SU-DHL-6 (cell line): ENCODE results near the gene EREG.

ENCODE experiments used
- H2AFZ ChIP-seq: fragments of 200-600 bp; sonication (generic); 2 replicates; pipeline ENCODE4 v1.6.1; 2014; ENCODE audit warnings: low read depth, mild to moderate bottlenecking, moderate library complexity, mixed read lengths, antibody characterized with exemption, low read length; ENCODE audit not compliant: severe bottlenecking
- H3F3A ChIP-seq: fragments of 200-600 bp; shearing (Covaris generic); 2 replicates; pipeline ENCODE4 v1.6.0; 2016; ENCODE audit warnings: antibody characterized with exemption, mild to moderate bottlenecking; ENCODE audit not compliant: insufficient read depth
- H3K27ac ChIP-seq: fragments of 200-600 bp; sonication (generic); 2 replicates; pipeline ENCODE4 v1.5.1; 2016; ENCODE audit warnings: low read depth, mild to moderate bottlenecking, low read length, moderate library complexity, mixed read lengths
- H3K27me3 ChIP-seq: fragments of 200-600 bp; sonication (generic), shearing (Covaris generic); 2 replicates; pipeline ENCODE4 v1.6.0; 2014; ENCODE audit warnings: mild to moderate bottlenecking, low read length
- H3K36me3 ChIP-seq: fragments of 200-600 bp; sonication (generic); 2 replicates; pipeline ENCODE4 v1.6.1; 2014; ENCODE audit warnings: mild to moderate bottlenecking, low read length, mixed read lengths
- H3K4me2 ChIP-seq: fragments of 300-600, 200-600 bp; shearing (Covaris generic), sonication (generic); 2 replicates; pipeline ENCODE4 v1.6.0; 2014; ENCODE audit warnings: low read length, low read depth, mild to moderate bottlenecking; ENCODE audit not compliant: poor library complexity, severe bottlenecking
- H3K4me3 ChIP-seq: fragments of 200-600 bp; sonication (generic); 2 replicates; pipeline ENCODE4 v1.5.1; 2014; ENCODE audit warnings: antibody characterized with exemption, low read length, mild to moderate bottlenecking, mixed read lengths; ENCODE audit not compliant: insufficient read depth, poor library complexity, severe bottlenecking
- H3K79me2 ChIP-seq: fragments of 200-600 bp; sonication (generic); 2 replicates; pipeline ENCODE4 v1.6.1; 2014; ENCODE audit warnings: mild to moderate bottlenecking, low read length, moderate library complexity; ENCODE audit not compliant: insufficient read depth
- H3K9ac ChIP-seq: fragments of 200-600 bp; sonication (generic); 2 replicates; pipeline ENCODE4 v1.7.0; 2014; ENCODE audit warnings: mild to moderate bottlenecking, low read length
- H3K9me2 ChIP-seq: fragments of 200-600 bp; sonication (generic); replicated peaks from 2 replicates; pipeline ENCODE4 v1.6.1; 2014; ENCODE audit warnings: low read length; ENCODE audit not compliant: insufficient read depth
- H3K9me3 ChIP-seq: fragments of 200-600 bp; sonication (generic); 2 replicates; pipeline ENCODE4 v1.6.1; 2014; ENCODE audit warnings: low read length, mixed read lengths; ENCODE audit not compliant: insufficient read depth
- H4K20me1 ChIP-seq: fragments of 200-600 bp; sonication (generic); 2 replicates; pipeline ENCODE4 v1.6.1; 2014; ENCODE audit warnings: low read depth, mild to moderate bottlenecking, antibody characterized with exemption, low read length, moderate library complexity, mixed read lengths
- EZH2phosphoT487 ChIP-seq: fragments of 200-600 bp; sonication (generic), shearing (Covaris generic); conservative IDR thresholded peaks from 2 replicates; pipeline ENCODE4 v1.6.1; 2018; ENCODE audit warnings: mild to moderate bottlenecking, antibody characterized with exemption, low read length, moderate library complexity, mixed read lengths
- TF ChIP-seq, protein P1 (sequence below): fragments of 200-600 bp; sonication (generic); IDR thresholded peaks from one replicate; pipeline ENCODE4 v1.5.1; 2017; ENCODE audit warnings: antibody characterized with exemption, mild to moderate bottlenecking, low read length, moderate library complexity; ENCODE audit not compliant: insufficient read depth, poor library complexity, severe bottlenecking

Gene EREG

DNA sequence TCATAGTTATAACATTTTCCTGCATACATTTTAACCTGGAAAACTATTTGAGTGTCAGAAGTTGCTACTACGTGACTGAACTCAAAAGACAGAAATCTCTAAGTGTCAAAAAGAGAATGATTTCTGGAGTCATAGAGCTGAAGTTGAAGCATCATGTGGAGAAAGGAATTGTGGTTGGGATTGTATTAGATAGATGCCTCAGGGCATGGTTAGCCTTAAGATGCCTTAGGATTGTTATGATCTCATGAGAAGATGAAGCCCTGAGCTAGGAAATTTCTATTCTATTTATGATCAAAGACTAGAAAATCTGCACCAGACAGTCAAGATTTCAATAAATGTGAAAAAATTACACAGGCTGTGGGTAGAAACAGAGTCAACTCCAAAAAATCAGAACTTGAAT, 36.4 kb upstream of the EREG start:
- no peaks in the 10 kb centered on the region for H4K20me1 ChIP-seq
- no peaks in the 10 kb centered on the region for H3K79me2 ChIP-seq
- no peak overlapping the region for H2AFZ ChIP-seq
- no peak for TF ChIP-seq EZH2phosphoT487
- TF ChIP-seq, protein P1, sequence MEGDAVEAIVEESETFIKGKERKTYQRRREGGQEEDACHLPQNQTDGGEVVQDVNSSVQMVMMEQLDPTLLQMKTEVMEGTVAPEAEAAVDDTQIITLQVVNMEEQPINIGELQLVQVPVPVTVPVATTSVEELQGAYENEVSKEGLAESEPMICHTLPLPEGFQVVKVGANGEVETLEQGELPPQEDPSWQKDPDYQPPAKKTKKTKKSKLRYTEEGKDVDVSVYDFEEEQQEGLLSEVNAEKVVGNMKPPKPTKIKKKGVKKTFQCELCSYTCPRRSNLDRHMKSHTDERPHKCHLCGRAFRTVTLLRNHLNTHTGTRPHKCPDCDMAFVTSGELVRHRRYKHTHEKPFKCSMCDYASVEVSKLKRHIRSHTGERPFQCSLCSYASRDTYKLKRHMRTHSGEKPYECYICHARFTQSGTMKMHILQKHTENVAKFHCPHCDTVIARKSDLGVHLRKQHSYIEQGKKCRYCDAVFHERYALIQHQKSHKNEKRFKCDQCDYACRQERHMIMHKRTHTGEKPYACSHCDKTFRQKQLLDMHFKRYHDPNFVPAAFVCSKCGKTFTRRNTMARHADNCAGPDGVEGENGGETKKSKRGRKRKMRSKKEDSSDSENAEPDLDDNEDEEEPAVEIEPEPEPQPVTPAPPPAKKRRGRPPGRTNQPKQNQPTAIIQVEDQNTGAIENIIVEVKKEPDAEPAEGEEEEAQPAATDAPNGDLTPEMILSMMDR: no peak
- H3F3A ChIP-seq: no peaks in the 10 kb centered on the region
- H3K9me3 ChIP-seq: no peaks in the 10 kb centered on the region
- H3K27me3 ChIP-seq: no peaks in the 10 kb centered on the region
- H3K4me2 ChIP-seq: no peak overlapping the region
- H3K9ac ChIP-seq: no peak overlapping the region
- H3K4me3 ChIP-seq: no peak overlapping the region
- H3K9me2 ChIP-seq: no peaks in the 10 kb centered on the region
- H3K27ac ChIP-seq: no peak overlapping the region
- no peaks in the 10 kb centered on the region for H3K36me3 ChIP-seq

DNA sequence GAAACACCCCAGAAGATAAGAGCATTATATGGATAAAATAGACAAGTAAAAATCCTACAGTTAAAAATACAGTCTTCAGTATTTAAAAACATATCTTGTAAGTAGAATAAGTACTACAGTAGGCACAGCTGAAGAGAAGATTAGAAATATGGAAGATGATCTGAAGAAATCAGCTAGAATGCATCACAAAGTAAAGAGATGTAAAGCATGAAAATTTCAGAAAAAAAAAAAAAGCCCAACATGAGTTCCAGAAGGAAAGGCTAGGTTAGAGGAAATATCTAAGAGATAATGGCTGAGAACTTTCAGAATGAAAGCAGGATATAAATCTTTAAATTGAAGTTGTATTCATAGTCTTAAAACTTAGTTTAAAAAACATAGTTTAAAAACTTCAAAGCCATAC, 35.6 kb upstream of the EREG start:
- no peak overlapping the region for H3K27ac ChIP-seq
- TF ChIP-seq, protein P1: no peak
- TF ChIP-seq EZH2phosphoT487: no peak
- no peaks in the 10 kb centered on the region for H3K9me2 ChIP-seq
- H3K4me3 ChIP-seq: no peak overlapping the region
- H3K9ac ChIP-seq: no peak overlapping the region
- no peaks in the 10 kb centered on the region for H3K27me3 ChIP-seq
- no peaks in the 10 kb centered on the region for H3F3A ChIP-seq
- no peak overlapping the region for H3K4me2 ChIP-seq
- H3K79me2 ChIP-seq: no peaks in the 10 kb centered on the region
- H3K9me3 ChIP-seq: no peaks in the 10 kb centered on the region
- H2AFZ ChIP-seq: no peak overlapping the region
- no peaks in the 10 kb centered on the region for H4K20me1 ChIP-seq
- H3K36me3 ChIP-seq: no peaks in the 10 kb centered on the region

DNA sequence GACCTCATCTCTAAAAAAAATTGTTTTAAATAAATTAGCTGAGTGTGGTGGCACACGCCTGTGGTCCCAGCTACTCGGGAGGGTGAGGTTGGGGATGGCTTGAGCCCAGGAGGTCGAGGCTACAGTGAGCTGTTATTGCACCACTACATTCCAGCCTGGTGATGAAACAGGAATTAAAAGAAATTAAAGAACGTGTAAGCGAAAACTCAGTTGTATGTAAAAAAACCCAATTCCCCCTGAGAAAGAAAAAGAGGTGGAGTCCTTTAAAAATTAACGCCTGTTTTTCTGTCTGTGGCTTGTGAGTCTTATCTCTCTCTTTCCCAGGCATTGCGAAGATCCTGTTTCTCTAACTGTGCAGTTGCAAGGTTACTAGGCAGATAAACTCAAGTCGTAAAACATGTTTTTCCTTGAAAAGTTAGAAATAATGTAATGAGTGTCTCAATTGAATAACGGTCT, 34.6 kb upstream of the EREG start:
- Histone ChIP-seq H3K4me3 (no peak overlapping the region), H3F3A (no peaks in the 10 kb centered on the region), H3K27ac (no peak overlapping the region), H3K79me2 (no peaks in the 10 kb centered on the region), H3K27me3 (no peaks in the 10 kb centered on the region), H4K20me1 (no peaks in the 10 kb centered on the region), H3K9ac (no peak overlapping the region), H3K9me2 (no peaks in the 10 kb centered on the region), H3K4me2 (no peak overlapping the region), H3K9me3 (no peaks in the 10 kb centered on the region), H2AFZ (no peak overlapping the region), H3K36me3 (no peaks in the 10 kb centered on the region)
- TF ChIP-seq, protein P1: no peak
- no peak for TF ChIP-seq EZH2phosphoT487

DNA sequence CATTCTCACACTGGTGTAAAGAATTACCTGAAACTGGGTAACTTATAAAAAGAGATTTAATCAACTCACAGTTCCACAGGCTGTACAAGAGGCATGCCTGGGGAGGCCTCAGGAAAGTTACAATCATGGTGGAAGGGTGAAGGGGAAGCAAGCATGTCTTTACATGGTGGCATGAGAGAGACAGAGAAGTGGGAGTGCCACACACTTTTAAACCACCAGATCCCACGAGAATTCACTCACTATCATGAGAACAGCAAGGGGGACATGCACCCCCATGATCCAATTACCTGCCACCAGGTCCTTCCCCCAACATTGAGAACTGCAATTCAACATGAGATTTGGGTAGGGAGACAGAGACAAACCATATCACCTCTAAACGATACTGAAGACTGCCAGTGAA, 33.7 kb upstream of the EREG start:
- no peak overlapping the region for H3K27ac ChIP-seq
- no peak overlapping the region for H2AFZ ChIP-seq
- no peaks in the 10 kb centered on the region for H3K9me2 ChIP-seq
- no peak overlapping the region for H3K4me3 ChIP-seq
- no peak overlapping the region for H3K4me2 ChIP-seq
- H3K9me3 ChIP-seq: no peaks in the 10 kb centered on the region
- no peaks in the 10 kb centered on the region for H3K36me3 ChIP-seq
- H3K27me3 ChIP-seq: no peaks in the 10 kb centered on the region
- TF ChIP-seq EZH2phosphoT487: no peak
- TF ChIP-seq, protein P1: no peak
- no peak overlapping the region for H3K9ac ChIP-seq
- no peaks in the 10 kb centered on the region for H3F3A ChIP-seq
- no peaks in the 10 kb centered on the region for H3K79me2 ChIP-seq
- no peaks in the 10 kb centered on the region for H4K20me1 ChIP-seq
